VCaP (cell line): Measurements from ENCODE around the gene NEK2.
"Not testable (repeated sequence)": the region's sequence is repeated elsewhere in the genome, so short reads cannot be mapped to it uniquely, and the experiment has no call there.

Experiments
- H3K27ac ChIP-seq: fragments of 450-650 bp; 2 replicates; pipeline ENCODE4 v1.5.1; 2017
- TF ChIP-seq, protein P1 (sequence below): fragments of 450-650 bp; conservative IDR thresholded peaks from 2 replicates; pipeline ENCODE4 v1.5.1; 2017; ENCODE audit warnings: mild to moderate bottlenecking, moderate library complexity

NEK2 gene

DNA sequence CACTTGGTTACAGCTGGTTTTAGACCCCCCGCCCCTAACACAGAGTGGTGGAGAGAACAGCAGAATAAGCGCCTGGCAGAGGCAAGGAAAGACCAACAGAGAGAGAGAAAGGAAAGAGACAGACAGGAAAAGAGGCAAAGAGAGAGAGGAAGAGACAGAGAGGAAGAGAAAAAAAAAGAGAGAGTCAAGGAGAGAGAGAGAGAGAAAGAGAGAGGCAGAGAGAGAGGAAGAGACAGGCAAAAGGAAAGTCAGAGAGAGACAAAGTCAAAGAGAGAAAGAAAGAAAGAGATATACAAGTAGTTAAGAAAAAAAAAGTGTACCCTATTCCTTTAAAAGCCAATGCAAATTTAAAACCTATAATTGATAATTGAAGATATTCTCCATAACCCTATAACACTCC lies 13.0 kb upstream of the NEK2 start:
- H3K27ac ChIP-seq: no peak overlapping the region
- TF ChIP-seq, protein P1, sequence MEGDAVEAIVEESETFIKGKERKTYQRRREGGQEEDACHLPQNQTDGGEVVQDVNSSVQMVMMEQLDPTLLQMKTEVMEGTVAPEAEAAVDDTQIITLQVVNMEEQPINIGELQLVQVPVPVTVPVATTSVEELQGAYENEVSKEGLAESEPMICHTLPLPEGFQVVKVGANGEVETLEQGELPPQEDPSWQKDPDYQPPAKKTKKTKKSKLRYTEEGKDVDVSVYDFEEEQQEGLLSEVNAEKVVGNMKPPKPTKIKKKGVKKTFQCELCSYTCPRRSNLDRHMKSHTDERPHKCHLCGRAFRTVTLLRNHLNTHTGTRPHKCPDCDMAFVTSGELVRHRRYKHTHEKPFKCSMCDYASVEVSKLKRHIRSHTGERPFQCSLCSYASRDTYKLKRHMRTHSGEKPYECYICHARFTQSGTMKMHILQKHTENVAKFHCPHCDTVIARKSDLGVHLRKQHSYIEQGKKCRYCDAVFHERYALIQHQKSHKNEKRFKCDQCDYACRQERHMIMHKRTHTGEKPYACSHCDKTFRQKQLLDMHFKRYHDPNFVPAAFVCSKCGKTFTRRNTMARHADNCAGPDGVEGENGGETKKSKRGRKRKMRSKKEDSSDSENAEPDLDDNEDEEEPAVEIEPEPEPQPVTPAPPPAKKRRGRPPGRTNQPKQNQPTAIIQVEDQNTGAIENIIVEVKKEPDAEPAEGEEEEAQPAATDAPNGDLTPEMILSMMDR: no peak

DNA sequence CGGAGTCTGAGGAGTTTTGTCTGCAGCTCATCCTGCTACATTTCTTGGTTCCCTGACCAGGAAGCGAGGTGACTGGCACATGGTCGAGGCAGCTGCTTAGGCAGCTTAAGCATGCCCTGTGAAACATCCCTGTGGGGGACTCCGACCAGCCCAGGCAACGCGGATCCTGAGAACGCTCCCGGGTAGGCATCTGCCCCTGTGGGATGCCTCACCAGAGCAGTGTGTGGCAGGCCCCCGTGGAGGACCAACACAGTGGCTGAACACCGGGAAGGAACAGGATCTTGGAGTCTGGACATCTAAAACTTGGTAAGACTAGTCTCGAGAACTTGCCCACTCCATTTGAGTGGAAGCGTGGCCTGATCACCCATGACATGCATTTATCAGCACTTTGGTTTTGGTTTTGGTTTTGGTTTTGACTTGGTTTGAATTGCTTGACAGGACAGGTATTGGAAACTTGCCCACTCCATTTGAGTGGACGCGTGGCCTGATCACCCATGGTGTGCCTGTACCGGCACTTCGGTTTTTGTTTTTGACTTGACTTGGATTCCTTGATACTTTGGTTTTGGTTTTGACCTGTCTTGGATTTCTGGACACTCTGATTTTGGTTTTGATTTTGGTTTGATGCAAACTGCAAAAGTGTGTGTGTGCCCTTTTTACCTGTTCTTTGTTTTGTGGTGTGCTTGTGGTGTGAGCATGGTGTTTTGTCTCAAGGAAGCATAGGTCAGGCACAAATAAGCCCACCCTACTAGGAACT lies 12.2 kb upstream of the NEK2 start:
- TF ChIP-seq, protein P1: no peak
- H3K27ac ChIP-seq: no peak overlapping the region

DNA sequence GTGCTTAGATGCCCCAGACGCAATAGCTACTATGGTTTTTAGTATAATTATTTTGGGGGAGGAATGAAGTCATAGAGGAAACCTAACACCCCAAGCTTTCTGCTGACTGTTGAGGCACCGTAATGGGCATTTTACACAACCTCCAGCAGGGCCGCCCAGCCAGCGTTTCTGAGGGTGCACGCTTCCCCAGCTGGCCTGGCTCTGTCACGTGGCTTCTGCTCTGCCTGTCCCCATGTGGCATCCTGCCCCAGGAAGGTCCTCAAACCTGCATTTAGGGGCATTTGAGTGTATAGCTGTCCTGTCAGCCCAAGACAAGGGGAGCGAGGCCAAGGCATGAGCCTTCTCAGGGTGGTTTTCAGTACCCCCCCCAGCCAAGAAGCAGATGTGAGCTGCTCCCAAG lies 10.4 kb upstream of the NEK2 start:
- TF ChIP-seq, protein P1: no peak

DNA sequence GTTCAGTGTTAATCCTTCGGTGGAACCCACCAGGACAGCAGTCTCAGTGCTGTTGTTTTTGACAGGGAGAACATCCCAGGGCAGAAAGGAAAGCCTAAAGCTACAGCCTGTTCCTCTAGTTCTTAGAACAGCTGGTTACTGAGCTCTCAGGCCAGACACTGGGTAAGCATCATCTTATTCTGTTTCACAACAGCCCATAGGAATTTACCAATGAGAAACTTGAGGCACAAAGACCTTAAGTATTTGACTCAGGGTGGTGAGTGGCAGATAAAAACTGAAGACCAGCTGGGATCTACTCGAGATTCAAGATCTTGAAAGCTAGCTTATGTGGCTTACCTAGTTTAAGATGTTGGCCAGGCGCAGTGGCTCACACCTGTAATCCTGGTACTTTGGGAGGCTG lies 9.4 kb upstream of the NEK2 start:
- TF ChIP-seq, protein P1: no peak
- no peak overlapping the region for H3K27ac ChIP-seq

More for the DNA sequence above, 10.4 kb upstream of the NEK2 start:
- no peak overlapping the region for H3K27ac ChIP-seq

DNA sequence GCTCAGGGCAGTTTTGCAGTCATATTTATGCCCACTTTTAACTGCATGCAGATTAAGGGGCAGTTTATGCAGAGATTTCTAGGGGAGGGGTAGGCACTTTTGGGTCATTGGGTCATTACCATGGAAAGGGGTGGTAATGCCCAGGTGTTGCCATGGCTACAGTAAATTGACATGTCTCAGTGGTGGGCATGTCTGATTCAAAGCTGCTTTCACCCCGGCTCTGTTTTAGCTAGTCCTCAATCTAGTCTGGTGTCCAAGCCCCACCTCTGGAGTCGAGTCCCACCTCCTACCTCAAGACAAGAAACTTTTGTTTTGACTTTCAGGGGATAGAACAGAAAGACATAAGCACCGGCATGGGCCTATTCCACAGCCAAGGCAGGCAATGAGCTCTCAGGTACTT lies 8.9 kb upstream of the NEK2 start:
- H3K27ac ChIP-seq: no peak overlapping the region
- TF ChIP-seq, protein P1: no peak

DNA sequence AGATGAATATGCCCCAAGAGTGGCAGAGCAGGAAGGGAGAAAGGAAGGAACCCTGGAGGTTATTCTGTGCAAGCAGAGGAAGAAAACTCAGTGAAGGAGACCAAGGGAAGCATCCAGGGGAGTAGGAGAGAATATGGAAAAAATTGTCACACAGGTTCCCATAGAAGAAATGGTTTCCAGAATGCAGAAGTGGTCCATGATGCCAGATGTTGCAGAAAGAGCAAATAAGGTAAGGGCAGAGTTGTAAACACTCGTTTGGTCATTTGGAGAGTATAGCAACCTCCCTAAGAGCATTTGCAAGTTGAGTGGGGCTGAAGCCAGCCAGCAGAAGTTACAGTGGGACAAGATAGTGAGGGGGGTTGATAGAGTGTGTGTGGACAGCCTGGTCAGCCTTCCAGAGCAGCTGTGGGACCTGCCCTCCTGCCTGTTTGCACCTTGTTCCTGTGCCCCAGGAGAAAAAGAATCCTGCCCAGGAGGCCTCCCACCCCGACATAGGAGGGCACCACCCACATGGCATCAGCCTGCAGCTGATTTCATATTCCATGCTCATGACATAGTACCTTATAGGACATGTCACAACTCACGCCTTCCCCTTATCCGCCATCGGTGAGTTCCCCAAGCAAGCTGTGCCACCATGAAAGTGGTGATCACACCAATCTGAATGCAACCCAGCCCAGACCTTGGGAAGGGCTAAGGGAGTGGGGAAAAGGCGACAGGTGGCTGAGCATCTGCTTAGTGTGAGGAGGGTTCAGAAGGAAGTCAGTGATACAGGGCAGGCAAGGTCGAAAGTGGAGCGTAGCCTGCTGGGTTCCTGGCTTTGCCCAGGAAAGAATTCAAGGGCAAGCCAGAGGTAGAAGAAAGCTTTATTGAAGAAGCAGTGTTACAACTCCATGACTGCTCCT lies 8.2 kb upstream of the NEK2 start:
- TF ChIP-seq, protein P1: no peak
- H3K27ac ChIP-seq: no peak overlapping the region

DNA sequence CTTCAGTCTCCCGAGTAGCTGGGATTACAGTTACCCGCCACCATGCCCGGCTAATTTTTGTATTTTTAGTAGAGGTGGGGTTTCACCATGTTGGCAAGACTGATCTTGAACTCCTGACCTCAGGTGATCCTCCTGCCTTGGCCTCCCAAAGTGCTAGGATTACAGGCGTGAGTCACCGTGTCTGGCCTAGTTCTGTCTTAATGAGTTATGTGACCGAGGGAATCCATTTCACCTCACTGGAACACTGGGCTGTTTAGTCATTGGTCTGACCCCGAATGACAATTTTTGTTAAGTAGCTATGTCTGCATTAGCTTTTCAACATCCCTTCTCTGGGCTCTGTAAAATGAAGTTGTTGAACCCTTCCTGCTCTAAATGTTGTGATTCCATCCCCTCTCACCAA lies 6.8 kb upstream of the NEK2 start:
- H3K27ac ChIP-seq: not testable (repeated sequence)
